CD4-positive, CD25-positive, alpha-beta regulatory T cell (primary cell): ENCODE results near the gene ZNF521. TPM values are rescaled to one million over a fixed set of nuclear protein-coding genes. Genes with fewer than 3 reads are reported as not detected.

Experiments
- ATAC-seq, 2 donors: fragments of 150-1000 bp; cut with Tn5 transposase; one replicate each; pipeline ENCODE4 v1.10.0; 2021; ENCODE audit warnings: low read depth in 2 of 2, moderate number of reproducible peaks in 2 of 2, moderate library complexity in 1 of 2
- DNase-seq, 3 donors: peaks; one replicate each; pipeline versions ENCODE4 v3.0.0 to v3.0.0-alpha.2; 2012 to 2022; ENCODE audit warnings: mixed read lengths in 1 of 3
- H3K27ac ChIP-seq: one replicate; pipeline ENCODE4 v1.7.0; 2013; ENCODE audit warnings: mild to moderate bottlenecking, low read length; ENCODE audit not compliant: insufficient read depth, poor library complexity, severe bottlenecking
- H3K27me3 ChIP-seq: one replicate; pipeline ENCODE4 v1.7.0; 2013; ENCODE audit warnings: low read length; ENCODE audit not compliant: control insufficient read depth, insufficient read depth
- H3K36me3 ChIP-seq: one replicate; pipeline ENCODE4 v1.7.0; 2013; ENCODE audit warnings: mild to moderate bottlenecking, low read length, moderate library complexity; ENCODE audit not compliant: control insufficient read depth, insufficient read depth
- H3K4me1 ChIP-seq: 2 replicates; pipeline ENCODE4 v1.7.0; 2013; ENCODE audit warnings: mild to moderate bottlenecking, low read length; ENCODE audit not compliant: insufficient read depth, control insufficient read depth, poor library complexity, severe bottlenecking
- H3K4me3 ChIP-seq: one replicate; pipeline ENCODE4 v1.7.0; 2013; ENCODE audit warnings: low read depth, mild to moderate bottlenecking, low read length, moderate library complexity
- H3K9me3 ChIP-seq, 2 experiments: 1 replicate in 1 of 2; 2 replicates in 1 of 2; pipeline ENCODE4 v1.7.0; 2013; ENCODE audit warnings: low read length in 2 of 2, mild to moderate bottlenecking in 1 of 2, moderate library complexity in 1 of 2; ENCODE audit not compliant: control insufficient read depth in 2 of 2
- H3K27ac Mint-ChIP-seq, 3 donors: one replicate each; pipeline ENCODE4 v1.8.0; 2020 to 2022; ENCODE audit warnings: mild to moderate bottlenecking in 3 of 3, mixed read lengths in 3 of 3, moderate library complexity in 2 of 3
- H3K27me3 Mint-ChIP-seq: one replicate; pipeline ENCODE4 v1.8.0; 2022; ENCODE audit warnings: mild to moderate bottlenecking, mixed read lengths
- H3K36me3 Mint-ChIP-seq: one replicate; pipeline ENCODE4 v1.8.0; 2020; ENCODE audit warnings: mixed read lengths
- H3K4me1 Mint-ChIP-seq, 4 donors: one replicate each; pipeline ENCODE4 v1.8.0; 2020 to 2022; ENCODE audit warnings: mixed read lengths in 4 of 4, mild to moderate bottlenecking in 1 of 4
- H3K4me3 Mint-ChIP-seq, 4 donors: one replicate each; pipeline ENCODE4 v1.8.0; 2020 to 2022; ENCODE audit warnings: mild to moderate bottlenecking in 4 of 4, mixed read lengths in 4 of 4, moderate library complexity in 3 of 4
- H3K9me3 Mint-ChIP-seq, 7 donors: one replicate each; pipeline ENCODE4 v1.8.0; 2020 to 2022; ENCODE audit warnings: mixed read lengths in 7 of 7, mild to moderate bottlenecking in 3 of 7, moderate library complexity in 2 of 7
- polyA plus RNA-seq, 4 donors: library from polyadenylated mRNA; unstranded; fragments of 300-500 nt; fragmentation: Illumina TruSeq; gene quantifications; one replicate each; pipeline ENCODE4 v1.2.3, GENCODE V29; 2021
- total RNA-seq: library from RNA; stranded (reverse); gene quantifications from one replicate; pipeline ENCODE4 v1.2.3, GENCODE V29; 2022

Gene ZNF521
- total and polyA plus RNA-seq, 5 donors from 2014 or later: 1.8 TPM; not detected in 4

DNA sequence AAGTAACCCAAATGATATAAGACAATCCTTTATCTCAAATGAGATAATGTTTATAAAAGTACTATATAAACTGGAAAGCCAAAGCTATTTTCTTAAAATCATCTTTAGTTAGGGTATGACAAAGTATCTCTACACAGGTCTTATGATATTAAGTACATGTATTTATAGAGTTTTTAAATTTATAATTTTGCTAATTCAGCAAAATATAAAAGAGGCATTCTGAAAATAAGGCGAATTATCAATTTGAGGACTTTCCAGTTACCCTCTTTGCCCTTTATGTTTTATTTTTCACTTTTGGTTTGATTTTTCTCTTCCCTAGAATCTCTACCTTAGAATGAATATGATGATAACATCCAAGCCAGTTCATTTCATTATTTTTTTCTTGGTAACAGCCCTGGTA lies 115.2 kb downstream of the ZNF521 start:
- Mint-ChIP-seq H3K9me3 (peaks cover 0 to 2% (median 0%) of the 10 kb centered on the region in 7 donors), H3K27me3 (no peaks in the 10 kb centered on the region), H3K4me3 (no peak overlapping the region), H3K36me3 (no peaks in the 10 kb centered on the region), H3K27ac (no peak overlapping the region), H3K4me1 (no peaks in the 10 kb centered on the region)
- H3K4me3 ChIP-seq: no peak overlapping the region
- H3K36me3 ChIP-seq: no peaks in the 10 kb centered on the region
- no peaks in the 10 kb centered on the region for H3K4me1 ChIP-seq
- DNase-seq (no peak), ATAC-seq (no peak)
- no peaks in the 10 kb centered on the region for H3K9me3 ChIP-seq
- no peak overlapping the region for H3K27ac ChIP-seq
- no peaks in the 10 kb centered on the region for H3K27me3 ChIP-seq

DNA sequence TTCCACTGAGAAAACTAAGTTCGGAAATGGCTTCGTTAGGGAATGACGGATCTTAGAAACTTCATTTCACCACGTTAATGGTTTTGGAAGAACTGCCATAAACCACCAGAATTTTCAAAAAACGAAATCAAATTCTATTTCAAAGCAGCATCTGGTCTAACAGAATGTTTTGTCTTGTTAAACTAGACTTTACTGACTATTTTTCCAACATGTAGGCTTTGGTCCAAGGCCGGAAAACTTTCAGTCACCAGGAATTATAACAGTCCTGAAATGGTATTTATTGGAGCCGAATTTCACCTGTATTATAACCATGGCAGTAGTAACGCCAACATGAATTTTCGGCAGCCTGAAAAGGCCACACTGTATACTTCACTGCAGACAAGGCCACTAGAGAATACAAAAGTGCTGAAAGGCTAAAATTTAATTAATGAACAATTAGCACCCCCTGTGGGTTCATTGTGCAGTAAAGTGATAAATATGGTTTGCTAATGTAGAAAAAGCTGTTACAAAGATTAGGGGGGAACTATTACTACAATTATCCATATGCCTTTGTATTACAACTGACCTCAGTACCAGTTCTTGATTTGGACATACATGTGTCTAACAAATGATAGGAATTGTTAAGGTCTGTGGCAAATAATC lies 116.4 kb downstream of the ZNF521 start:
- ATAC-seq: no peak

DNA sequence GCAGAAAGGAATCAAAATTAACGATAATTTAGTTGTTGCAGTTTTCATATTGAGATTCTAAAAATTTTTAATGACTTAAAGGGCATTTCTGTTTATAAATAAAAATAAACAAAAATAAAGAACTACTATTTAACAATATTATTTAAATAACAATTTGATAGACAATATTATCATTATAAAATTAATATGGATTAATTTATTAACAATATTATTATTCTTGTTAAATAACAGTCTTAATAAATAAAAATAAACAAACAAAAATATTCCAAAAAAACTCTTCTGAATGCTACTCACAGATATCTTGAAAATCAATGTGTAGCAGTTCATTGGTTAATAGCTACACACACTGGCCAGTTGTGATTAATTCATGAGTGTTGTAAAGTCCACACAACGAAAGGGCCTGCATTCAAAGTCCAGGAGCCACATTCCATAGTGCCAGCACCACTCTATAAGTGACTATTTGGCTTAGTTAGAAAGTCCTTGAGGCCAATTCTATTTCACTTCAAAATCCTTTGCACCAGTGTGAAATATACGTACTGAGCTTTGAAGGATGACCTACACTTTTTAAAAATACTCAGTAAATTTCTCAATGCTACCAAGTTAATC lies 117.1 kb downstream of the ZNF521 start:
- Histone ChIP-seq H3K4me1 (no peaks in the 10 kb centered on the region), H3K4me3 (no peak overlapping the region), H3K36me3 (no peaks in the 10 kb centered on the region), H3K27ac (no peak overlapping the region), H3K27me3 (no peaks in the 10 kb centered on the region), H3K9me3 (no peaks in the 10 kb centered on the region)
- Mint-ChIP-seq H3K27me3 (no peaks in the 10 kb centered on the region), H3K9me3 (peaks cover 0 to 2% (median 0%) of the 10 kb centered on the region in 7 donors), H3K4me1 (no peaks in the 10 kb centered on the region), H3K36me3 (no peaks in the 10 kb centered on the region), H3K4me3 (no peak overlapping the region), H3K27ac (no peak overlapping the region)
- DNase-seq: no peak
- no peak for ATAC-seq

More for the DNA sequence above, 116.4 kb downstream of the ZNF521 start:
- DNase-seq: no peak
- no peaks in the 10 kb centered on the region for H3K27me3 Mint-ChIP-seq
- H3K4me3 Mint-ChIP-seq: no peak overlapping the region
- Histone ChIP-seq H3K36me3 (no peaks in the 10 kb centered on the region), H3K9me3 (no peaks in the 10 kb centered on the region), H3K27me3 (no peaks in the 10 kb centered on the region), H3K4me3 (no peak overlapping the region), H3K4me1 (no peaks in the 10 kb centered on the region), H3K27ac (no peak overlapping the region)
- no peaks in the 10 kb centered on the region for H3K4me1 Mint-ChIP-seq
- H3K36me3 Mint-ChIP-seq: no peaks in the 10 kb centered on the region
- H3K27ac Mint-ChIP-seq: no peak overlapping the region
- H3K9me3 Mint-ChIP-seq: peaks cover 0 to 2% (median 0%) of the 10 kb centered on the region in 7 donors

DNA sequence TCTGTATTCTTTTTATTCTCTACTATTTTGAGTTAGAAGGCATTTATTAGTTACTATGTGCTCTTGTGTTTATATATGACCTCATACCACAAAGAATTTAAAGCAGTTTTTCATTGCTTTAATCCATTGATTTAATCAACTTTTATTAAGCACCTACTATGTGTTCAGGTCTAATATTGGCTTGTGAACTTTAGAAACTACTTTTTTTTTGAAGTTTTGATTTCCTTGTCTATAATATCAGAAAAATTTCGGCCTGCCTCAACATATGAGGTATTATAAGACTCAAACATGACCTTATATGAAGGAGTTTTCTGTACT lies 117.7 kb downstream of the ZNF521 start:
- Mint-ChIP-seq H3K36me3 (no peaks in the 10 kb centered on the region), H3K4me1 (no peaks in the 10 kb centered on the region), H3K27ac (no peak overlapping the region), H3K27me3 (no peaks in the 10 kb centered on the region), H3K9me3 (peaks cover 0 to 2% (median 0%) of the 10 kb centered on the region in 7 donors), H3K4me3 (no peak overlapping the region)
- Histone ChIP-seq H3K4me1 (no peaks in the 10 kb centered on the region), H3K27ac (no peak overlapping the region), H3K9me3 (no peaks in the 10 kb centered on the region), H3K36me3 (no peaks in the 10 kb centered on the region), H3K4me3 (no peak overlapping the region), H3K27me3 (no peaks in the 10 kb centered on the region)
- no peak for ATAC-seq
- DNase-seq: no peak

DNA sequence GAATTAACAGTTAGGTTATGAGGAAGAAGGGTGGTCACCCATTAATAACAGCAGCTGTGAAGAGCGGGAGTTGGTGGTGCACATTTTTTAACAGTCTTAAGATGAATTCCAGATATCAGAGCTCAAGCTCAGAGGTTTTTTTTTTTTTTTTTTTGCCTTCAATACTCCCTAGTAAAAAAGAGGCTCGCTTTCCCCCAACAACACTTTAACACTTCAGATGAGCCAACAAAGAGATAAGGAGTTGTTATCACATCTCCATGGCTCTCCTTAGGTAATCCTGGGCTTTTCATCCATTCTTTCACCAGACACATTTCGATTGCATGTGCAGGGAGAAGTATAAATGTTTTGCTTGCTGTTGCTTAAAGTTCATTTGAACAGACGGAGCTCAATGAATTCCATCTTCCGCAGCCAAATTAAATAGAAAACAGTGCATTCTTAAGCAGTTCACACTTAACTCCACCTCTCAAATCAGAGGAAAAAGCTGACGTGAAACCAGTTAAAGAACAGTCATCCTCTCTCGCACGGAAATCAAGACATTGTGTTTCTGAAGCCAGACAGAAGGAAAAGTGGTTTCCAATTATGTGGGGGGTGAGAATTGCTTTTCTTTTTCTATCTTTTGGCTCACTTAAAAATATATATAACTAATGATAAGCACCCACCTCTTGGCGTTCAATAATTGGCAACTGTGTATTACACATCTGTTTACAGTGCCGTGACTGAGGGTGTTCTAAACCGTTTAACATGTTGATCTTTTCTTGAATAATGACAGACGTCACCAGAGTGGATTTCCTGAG lies 118.2 kb downstream of the ZNF521 start:
- H3K36me3 Mint-ChIP-seq: no peaks in the 10 kb centered on the region
- Histone ChIP-seq H3K4me1 (no peaks in the 10 kb centered on the region), H3K36me3 (no peaks in the 10 kb centered on the region), H3K27me3 (no peaks in the 10 kb centered on the region), H3K9me3 (no peaks in the 10 kb centered on the region), H3K27ac (no peak overlapping the region), H3K4me3 (no peak overlapping the region)
- DNase-seq (no peak), ATAC-seq (no peak)
- no peaks in the 10 kb centered on the region for H3K27me3 Mint-ChIP-seq
- no peak overlapping the region for H3K27ac Mint-ChIP-seq
- peaks cover 0 to 3% (median 0%) of the 10 kb centered on the region in 7 donors for H3K9me3 Mint-ChIP-seq
- no peak overlapping the region for H3K4me3 Mint-ChIP-seq
- no peaks in the 10 kb centered on the region for H3K4me1 Mint-ChIP-seq

DNA sequence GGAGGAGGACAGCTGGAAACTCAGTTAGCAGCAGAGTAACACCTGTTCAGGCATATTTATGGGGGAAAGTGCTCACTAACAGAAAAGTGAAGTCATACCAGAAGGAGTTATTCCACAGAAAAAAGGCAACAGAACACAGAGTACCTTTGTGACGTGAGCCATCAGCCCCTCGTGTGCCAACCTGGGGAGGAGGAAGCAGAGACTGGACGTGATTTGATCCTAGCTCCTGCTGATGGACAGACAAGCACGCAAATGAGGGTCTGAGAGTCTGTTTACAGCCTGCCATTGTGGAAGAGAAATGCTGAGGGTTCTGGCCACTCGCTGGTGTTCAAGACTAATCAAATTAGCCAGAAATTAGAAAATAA lies 120.7 kb downstream of the ZNF521 start:
- no peaks in the 10 kb centered on the region for H3K27me3 Mint-ChIP-seq
- Histone ChIP-seq H3K27me3 (no peaks in the 10 kb centered on the region), H3K4me1 (no peaks in the 10 kb centered on the region), H3K27ac (no peak overlapping the region), H3K36me3 (no peaks in the 10 kb centered on the region), H3K9me3 (no peaks in the 10 kb centered on the region), H3K4me3 (no peak overlapping the region)
- H3K36me3 Mint-ChIP-seq: no peaks in the 10 kb centered on the region
- no peak overlapping the region for H3K4me3 Mint-ChIP-seq
- ATAC-seq (no peak), DNase-seq (no peak)
- H3K27ac Mint-ChIP-seq: no peak overlapping the region
- H3K9me3 Mint-ChIP-seq: peaks cover 0 to 3% (median 0%) of the 10 kb centered on the region in 7 donors
- no peaks in the 10 kb centered on the region for H3K4me1 Mint-ChIP-seq

DNA sequence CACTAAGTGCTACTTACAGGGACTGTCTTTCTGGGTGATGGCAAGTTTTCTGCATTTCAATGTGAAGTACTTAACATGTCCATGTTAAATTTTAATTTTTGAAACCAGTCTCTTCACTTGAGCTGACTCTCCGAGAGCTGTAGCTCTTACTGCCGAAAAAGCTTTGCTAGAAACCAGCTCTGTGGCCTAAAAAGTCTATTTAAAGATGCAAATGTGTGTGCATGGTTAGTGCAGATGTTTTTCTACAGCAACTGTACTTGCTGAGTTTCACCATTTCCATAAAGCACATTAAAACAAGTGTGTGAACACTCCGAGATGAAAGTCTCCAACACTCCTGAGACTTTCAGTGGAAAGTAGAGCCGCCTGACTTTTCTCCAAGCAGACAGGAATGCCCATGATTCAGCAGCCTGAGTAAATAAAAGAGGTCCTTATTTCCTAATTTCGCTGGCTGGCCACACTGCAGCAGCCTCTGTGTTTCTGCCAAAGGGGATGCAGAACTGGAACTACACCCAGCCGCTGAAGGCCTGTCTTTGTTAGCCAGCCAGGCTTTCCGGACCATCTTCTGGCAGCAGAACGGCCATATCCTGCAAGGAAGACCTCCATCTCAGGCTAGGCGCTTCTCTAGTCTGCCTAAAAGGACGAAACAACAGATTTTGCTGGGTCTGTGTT lies 121.2 kb downstream of the ZNF521 start:
- no peak overlapping the region for H3K4me3 Mint-ChIP-seq
- no peaks in the 10 kb centered on the region for H3K27me3 Mint-ChIP-seq
- no peaks in the 10 kb centered on the region for H3K4me1 Mint-ChIP-seq
- no peaks in the 10 kb centered on the region for H3K36me3 ChIP-seq
- ATAC-seq (no peak), DNase-seq (no peak)
- H3K4me3 ChIP-seq: no peak overlapping the region
- H3K9me3 Mint-ChIP-seq: peaks cover 0 to 3% (median 0%) of the 10 kb centered on the region in 7 donors
- H3K27ac Mint-ChIP-seq: no peak overlapping the region
- H3K27me3 ChIP-seq: no peaks in the 10 kb centered on the region
- H3K4me1 ChIP-seq: no peaks in the 10 kb centered on the region
- no peaks in the 10 kb centered on the region for H3K36me3 Mint-ChIP-seq
- no peaks in the 10 kb centered on the region for H3K9me3 ChIP-seq
- H3K27ac ChIP-seq: no peak overlapping the region
